ENCODE data around the gene RTN1. TPM values are rescaled to one million over a fixed set of nuclear protein-coding genes. Genes with fewer than 3 reads are reported as not detected.

The RTN1 gene
- polyA plus RNA-seq, 1 of the 3 experiments (the other 2 are of a cell fraction): 1.6 TPM

- no peaks in the 10 kb centered on the region for H3K36me3 ChIP-seq (replicated peaks in 1 of 2; ENCODE audit: control insufficient read depth in 1 of 2, insufficient read depth in 2 of 2, low read length in 1 of 2)
- POLR2A ChIA-PET: no interaction called here
- H3K27me3 ChIP-seq (ENCODE audit: insufficient read depth): no peaks in the 10 kb centered on the region; the same call in 1 of the 2 replicates
- H3K9me2 ChIP-seq: no peaks in the 10 kb centered on the region
- no peak overlapping the region for H3K27ac ChIP-seq (ENCODE audit: low read depth in 2 of 2, low read length in 1 of 2)
- no peak overlapping the region for H3K9ac ChIP-seq
- 45% methylated on average over 1 of the region's 1 CpG for WGBS (ENCODE audit: low lambda C conversion rate)
- no peaks in the 10 kb centered on the region for H4K20me1 ChIP-seq (ENCODE audit: insufficient read depth)
- no peak overlapping the region for H2AFZ ChIP-seq (ENCODE audit: low read depth)
- H3K9me3 ChIP-seq: no peaks in the 10 kb centered on the region
- CTCF ChIA-PET: interaction anchor here (1.3 to 8.4 kb wide), 3 partner anchors 11 to 58 kb away, joined by 4 to 63 read pairs (median 34); partner anchors contain the start of gene CCDC175
- H3K4me2 ChIP-seq: no peak overlapping the region
- H3F3A ChIP-seq (replicated peaks; ENCODE audit: insufficient read depth): no peaks in the 10 kb centered on the region
- no peak overlapping the region for H3K4me3 ChIP-seq (ENCODE audit: low read depth in 2 of 2, low read length in 1 of 2)
- DNase-seq: no peak
- no peaks in the 10 kb centered on the region for H3K79me2 ChIP-seq (ENCODE audit: insufficient read depth)
- H3K4me1 ChIP-seq (ENCODE audit: control insufficient read depth in 1 of 2, insufficient read depth in 2 of 2, low read depth in 1 of 2, low read length in 1 of 2): peaks cover 0 to 7% of the 10 kb centered on the region in 2 experiments; a peak in 2 of 4 replicates
- TF ChIP-seq, protein P1, sequence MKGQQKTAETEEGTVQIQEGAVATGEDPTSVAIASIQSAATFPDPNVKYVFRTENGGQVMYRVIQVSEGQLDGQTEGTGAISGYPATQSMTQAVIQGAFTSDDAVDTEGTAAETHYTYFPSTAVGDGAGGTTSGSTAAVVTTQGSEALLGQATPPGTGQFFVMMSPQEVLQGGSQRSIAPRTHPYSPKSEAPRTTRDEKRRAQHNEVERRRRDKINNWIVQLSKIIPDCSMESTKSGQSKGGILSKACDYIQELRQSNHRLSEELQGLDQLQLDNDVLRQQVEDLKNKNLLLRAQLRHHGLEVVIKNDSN (IDR thresholded peaks at IDR 0.05; ENCODE audit: borderline replicate concordance, low read depth): no peak
- TF ChIP-seq MEF2A (IDR thresholded peaks at IDR 0.05; ENCODE audit: borderline replicate concordance, low read depth): no peak
- no peak for TF ChIP-seq GATA2 (CRISPR knock-in tag; IDR thresholded peaks at IDR 0.05)
- TF ChIP-seq, protein P2, sequence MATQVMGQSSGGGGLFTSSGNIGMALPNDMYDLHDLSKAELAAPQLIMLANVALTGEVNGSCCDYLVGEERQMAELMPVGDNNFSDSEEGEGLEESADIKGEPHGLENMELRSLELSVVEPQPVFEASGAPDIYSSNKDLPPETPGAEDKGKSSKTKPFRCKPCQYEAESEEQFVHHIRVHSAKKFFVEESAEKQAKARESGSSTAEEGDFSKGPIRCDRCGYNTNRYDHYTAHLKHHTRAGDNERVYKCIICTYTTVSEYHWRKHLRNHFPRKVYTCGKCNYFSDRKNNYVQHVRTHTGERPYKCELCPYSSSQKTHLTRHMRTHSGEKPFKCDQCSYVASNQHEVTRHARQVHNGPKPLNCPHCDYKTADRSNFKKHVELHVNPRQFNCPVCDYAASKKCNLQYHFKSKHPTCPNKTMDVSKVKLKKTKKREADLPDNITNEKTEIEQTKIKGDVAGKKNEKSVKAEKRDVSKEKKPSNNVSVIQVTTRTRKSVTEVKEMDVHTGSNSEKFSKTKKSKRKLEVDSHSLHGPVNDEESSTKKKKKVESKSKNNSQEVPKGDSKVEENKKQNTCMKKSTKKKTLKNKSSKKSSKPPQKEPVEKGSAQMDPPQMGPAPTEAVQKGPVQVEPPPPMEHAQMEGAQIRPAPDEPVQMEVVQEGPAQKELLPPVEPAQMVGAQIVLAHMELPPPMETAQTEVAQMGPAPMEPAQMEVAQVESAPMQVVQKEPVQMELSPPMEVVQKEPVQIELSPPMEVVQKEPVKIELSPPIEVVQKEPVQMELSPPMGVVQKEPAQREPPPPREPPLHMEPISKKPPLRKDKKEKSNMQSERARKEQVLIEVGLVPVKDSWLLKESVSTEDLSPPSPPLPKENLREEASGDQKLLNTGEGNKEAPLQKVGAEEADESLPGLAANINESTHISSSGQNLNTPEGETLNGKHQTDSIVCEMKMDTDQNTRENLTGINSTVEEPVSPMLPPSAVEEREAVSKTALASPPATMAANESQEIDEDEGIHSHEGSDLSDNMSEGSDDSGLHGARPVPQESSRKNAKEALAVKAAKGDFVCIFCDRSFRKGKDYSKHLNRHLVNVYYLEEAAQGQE (IDR thresholded peaks at IDR 0.05; ENCODE audit: low read depth, low read length): no peak
- no peak for TF ChIP-seq JUND (IDR thresholded peaks at IDR 0.05)
- TF ChIP-seq IRF3 (IDR thresholded peaks at IDR 0.05; ENCODE audit: low read depth, low read length): no peak
- no peak for TF ChIP-seq EP300 (IDR thresholded peaks at IDR 0.05; ENCODE audit: borderline replicate concordance in 1 of 2, low read depth in 1 of 2, low read length in 1 of 2)
- no peak for TF ChIP-seq FOSL2 (IDR thresholded peaks at IDR 0.05; ENCODE audit: borderline replicate concordance, low read depth)
- TF ChIP-seq RCOR1 (IDR thresholded peaks at IDR 0.05; ENCODE audit: low read length): no peak
- no peak for TF ChIP-seq ELF1 (IDR thresholded peaks at IDR 0.05)
- TF ChIP-seq SMC3 (IDR thresholded peaks at IDR 0.05; ENCODE audit: low read depth, low read length): no peak
- TF ChIP-seq FOXJ3 (CRISPR knock-in tag; IDR thresholded peaks at IDR 0.05): no peak
- TF ChIP-seq RXRA (IDR thresholded peaks at IDR 0.05; ENCODE audit: borderline replicate concordance, low read depth): no peak
- TF ChIP-seq POLR2AphosphoS5 (IDR thresholded peaks at IDR 0.05; ENCODE audit: low read depth, low read length): no peak
- TF ChIP-seq, protein P3, sequence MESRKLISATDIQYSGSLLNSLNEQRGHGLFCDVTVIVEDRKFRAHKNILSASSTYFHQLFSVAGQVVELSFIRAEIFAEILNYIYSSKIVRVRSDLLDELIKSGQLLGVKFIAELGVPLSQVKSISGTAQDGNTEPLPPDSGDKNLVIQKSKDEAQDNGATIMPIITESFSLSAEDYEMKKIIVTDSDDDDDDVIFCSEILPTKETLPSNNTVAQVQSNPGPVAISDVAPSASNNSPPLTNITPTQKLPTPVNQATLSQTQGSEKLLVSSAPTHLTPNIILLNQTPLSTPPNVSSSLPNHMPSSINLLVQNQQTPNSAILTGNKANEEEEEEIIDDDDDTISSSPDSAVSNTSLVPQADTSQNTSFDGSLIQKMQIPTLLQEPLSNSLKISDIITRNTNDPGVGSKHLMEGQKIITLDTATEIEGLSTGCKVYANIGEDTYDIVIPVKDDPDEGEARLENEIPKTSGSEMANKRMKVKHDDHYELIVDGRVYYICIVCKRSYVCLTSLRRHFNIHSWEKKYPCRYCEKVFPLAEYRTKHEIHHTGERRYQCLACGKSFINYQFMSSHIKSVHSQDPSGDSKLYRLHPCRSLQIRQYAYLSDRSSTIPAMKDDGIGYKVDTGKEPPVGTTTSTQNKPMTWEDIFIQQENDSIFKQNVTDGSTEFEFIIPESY (IDR thresholded peaks at IDR 0.05; ENCODE audit: borderline replicate concordance, low read depth): no peak
- no peak for TF ChIP-seq NFIC (IDR thresholded peaks at IDR 0.05; ENCODE audit: borderline replicate concordance)
- TF ChIP-seq RAD21 (IDR thresholded peaks at IDR 0.05; ENCODE audit: low read length): no peak
- TF ChIP-seq SIN3A (IDR thresholded peaks at IDR 0.05; ENCODE audit: borderline replicate concordance, low read depth, low read length): no peak
- no peak for TF ChIP-seq EZH2phosphoT487 (IDR thresholded peaks at IDR 0.05; ENCODE audit: borderline replicate concordance, low read depth)
Observed at GRCh38 chr14:59565087-59565486, 305.5 kb downstream of the RTN1 start.
